Stimulated activated CD8-positive, alpha-beta memory T cell treated with anti-CD3 and anti-CD28 coated beads, Interleukin-4, amount 100 ng/mL, for 48 hours (primary cell): ENCODE measurements around the gene CAMKMT.
"Not testable (repeated sequence)": the region's sequence is repeated elsewhere in the genome, so short reads cannot be mapped to it uniquely, and the experiment has no call there.

Source experiments
- DNase-seq: peaks from one replicate; pipeline ENCODE4 v3.0.0-alpha.2; 2020

CAMKMT gene

GRCh38 chr2:44559108-44559507, 197.4 kb downstream of the CAMKMT start:
- no peak for DNase-seq

DNA sequence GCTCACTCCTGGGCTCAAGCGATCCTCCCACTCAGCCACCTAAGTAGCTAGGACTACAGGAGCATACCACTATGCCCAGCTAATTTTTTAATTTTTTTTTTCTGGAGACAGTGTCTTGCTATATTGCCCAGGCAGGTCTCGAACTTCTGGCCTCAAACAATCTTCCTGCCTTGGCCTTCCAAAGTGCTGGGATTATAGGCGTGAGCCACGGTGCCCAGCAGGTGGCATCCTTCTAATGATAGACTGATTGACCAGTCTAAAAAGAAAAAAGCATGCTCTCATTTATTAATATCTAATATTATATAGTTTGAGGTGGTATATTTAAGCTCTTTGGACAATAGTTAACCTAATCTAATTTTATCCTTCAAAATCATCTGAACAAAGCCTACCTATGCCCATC, 198.6 kb downstream of the CAMKMT start:
- DNase-seq: peak; percentile 36

DNA sequence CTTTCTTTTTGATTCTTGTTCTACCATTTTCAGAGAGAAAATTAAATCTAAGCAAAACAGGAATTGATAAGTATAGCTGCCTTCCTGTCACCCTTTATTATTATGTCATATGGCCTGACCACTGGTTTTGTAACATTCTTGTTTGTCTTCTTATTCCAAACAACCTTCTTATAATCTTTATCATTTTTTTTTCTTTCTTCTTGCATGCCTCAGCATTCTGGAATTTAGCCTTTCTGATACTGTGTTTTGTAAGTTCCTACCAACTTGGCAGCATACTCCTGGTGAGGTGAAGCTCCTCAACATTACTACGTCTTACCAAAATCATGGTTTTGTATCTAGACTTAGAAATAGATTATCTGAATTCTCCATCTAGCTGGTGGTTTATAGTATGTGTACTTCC, 199.2 kb downstream of the CAMKMT start:
- DNase-seq: no peak

DNA sequence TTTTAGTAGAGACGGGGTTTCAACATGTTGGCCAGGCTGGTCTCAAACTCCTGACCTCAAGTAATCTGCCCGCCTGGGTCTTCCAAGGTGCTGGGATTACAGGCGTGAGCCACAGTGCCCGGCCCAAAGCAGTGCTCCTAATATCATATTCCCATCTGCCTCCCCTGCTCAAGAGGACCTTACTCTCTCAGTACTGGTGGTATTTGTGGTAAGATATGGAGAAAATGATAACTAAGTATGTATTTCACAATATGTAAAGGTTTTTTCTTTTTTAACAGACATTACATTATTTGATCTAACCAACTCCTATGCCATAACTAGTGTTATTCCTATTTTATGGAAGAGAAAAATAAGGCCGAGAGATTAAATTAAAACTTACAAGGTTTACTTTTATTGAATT, 201.0 kb downstream of the CAMKMT start:
- no peak for DNase-seq

- no peak for DNase-seq
These were observed 203.0 kb downstream of the CAMKMT start for GRCh38 chr2:44564752-44565151.

DNA sequence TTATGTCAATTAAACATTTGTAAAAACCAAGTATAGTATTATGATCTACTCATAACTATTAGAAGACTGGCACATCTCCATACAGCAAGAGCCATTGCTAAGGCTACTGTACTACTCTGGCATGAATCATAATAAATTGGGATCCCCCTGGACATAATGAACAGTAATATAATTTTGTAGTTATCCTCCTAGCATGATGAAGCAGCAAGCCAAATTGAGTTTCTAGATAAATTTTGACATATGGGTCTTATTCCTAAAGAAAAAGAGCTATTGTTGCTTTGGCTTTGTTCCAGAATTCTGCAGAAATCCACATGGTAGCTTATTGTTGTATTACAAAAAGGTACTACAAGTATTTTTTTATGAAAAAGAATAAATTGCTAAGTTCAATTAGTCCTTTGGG, 204.3 kb downstream of the CAMKMT start:
- DNase-seq: no peak

DNA sequence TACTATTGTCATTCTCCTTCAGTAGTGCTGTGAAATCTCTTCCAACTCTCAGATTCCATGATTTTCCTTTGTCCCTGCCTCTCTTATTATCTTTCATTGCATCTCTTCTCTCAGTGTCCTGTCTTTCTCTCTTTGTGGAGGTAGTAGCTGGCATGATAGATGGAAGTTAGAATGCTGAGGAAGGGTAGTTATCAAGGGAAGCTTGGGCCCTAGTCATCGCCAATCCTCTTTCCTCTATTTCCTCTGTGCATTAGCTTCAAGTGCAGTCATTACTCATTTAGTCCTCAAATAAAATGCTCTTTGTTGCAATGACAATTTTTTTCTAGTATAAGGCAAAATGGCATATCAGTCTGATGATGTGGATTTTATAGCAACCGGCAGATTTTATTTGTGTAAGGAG, 207.7 kb downstream of the CAMKMT start:
- no peak for DNase-seq

GRCh38 chr2:44570271-44570670, 208.5 kb downstream of the CAMKMT start:
- no peak for DNase-seq

- no peak for DNase-seq
These were observed 209.0 kb downstream of the CAMKMT start for GRCh38 chr2:44570777-44571176.

DNA sequence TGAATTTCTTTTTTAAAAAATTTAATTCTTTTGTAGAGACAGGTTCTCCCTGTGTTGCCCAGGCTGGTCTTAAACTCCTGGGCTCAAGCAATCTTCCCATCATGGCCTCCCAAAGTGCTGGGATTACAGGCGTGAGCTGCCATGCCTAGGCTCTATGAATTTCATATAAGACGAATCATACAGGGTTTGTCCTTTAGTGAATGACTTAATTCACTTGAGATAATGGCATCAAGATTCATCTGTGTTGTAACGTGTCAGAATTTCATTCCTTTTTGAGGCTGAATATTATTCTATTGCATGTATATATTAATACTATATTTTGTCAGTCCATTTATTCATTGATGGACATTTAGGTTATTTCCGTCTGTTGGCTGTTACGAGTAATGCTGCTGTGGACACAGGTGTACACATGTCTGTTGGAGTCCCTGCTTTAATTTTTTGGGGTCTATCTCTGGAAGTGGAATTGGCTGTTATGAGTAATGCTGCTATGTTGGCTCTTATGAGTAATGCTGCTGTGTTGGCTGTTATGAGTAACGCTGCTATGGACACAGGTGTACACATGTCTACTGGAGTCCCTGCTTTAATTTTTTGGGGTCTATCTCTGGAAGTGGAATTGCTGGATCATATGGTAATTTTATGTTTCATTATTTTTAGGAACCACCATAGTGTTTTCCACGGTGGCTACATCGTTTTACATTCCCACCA, 210.6 kb downstream of the CAMKMT start:
- DNase-seq: no peak

GRCh38 chr2:44573996-44574395, 212.2 kb downstream of the CAMKMT start:
- DNase-seq: no peak

GRCh38 chr2:44578471-44579093, 216.8 kb downstream of the CAMKMT start:
- DNase-seq: no peak

GRCh38 chr2:44579115-44579836, 217.5 kb downstream of the CAMKMT start:
- no peak for DNase-seq

GRCh38 chr2:44579837-44580230, 218.1 kb downstream of the CAMKMT start:
- DNase-seq: no peak

DNA sequence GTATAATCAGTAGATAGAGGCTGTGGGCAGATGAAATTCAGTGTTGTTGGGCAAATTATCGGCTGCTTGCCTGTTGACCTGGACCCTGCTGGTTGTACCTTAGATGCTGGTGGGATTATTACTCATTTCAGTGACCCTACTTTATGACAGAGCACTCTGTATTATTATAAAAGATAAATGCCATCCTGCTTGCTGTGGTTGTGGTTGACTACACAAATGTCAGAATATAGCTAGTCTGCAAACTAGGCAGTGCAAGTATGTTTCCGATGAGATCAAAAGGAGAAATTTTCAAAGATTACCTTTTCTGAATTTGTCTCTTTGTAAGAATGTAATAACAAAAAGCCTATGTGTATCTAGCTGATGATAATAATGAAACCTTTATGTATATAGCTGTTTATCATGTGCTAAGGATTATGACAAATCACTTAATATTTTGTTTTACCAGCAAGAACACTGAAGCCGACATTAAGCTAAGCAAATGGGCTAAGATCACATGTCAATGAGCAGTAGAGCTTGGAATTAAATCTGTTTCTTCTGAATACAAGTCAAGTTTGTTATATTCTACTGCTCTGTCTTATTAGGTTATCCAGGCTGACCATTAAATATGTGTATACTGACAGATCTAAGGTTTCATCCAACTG, 219.2 kb downstream of the CAMKMT start:
- no peak for DNase-seq

GRCh38 chr2:44582363-44583008, 220.7 kb downstream of the CAMKMT start:
- no peak for DNase-seq

DNA sequence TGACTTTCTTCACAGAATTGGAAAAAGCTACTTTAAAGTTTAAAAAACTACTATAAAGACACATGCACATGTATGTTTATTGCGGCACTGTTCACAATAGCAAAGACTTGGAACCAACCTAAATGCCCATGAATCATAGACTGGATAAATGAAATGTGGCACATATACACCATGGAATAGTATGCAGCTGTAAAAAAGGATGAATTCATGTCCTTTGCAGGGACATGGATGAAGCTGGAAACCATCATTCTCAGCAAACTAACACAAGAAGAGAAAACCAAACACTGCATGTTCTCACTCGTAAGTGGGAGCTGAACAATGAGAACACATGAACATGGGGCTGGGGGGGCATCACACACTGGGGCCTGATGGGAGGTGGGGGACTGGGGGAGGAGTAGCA, 233.9 kb downstream of the CAMKMT start:
- DNase-seq: not testable (repeated sequence)

GRCh38 chr2:44596537-44597320, 235.0 kb downstream of the CAMKMT start:
- no peak for DNase-seq

DNA sequence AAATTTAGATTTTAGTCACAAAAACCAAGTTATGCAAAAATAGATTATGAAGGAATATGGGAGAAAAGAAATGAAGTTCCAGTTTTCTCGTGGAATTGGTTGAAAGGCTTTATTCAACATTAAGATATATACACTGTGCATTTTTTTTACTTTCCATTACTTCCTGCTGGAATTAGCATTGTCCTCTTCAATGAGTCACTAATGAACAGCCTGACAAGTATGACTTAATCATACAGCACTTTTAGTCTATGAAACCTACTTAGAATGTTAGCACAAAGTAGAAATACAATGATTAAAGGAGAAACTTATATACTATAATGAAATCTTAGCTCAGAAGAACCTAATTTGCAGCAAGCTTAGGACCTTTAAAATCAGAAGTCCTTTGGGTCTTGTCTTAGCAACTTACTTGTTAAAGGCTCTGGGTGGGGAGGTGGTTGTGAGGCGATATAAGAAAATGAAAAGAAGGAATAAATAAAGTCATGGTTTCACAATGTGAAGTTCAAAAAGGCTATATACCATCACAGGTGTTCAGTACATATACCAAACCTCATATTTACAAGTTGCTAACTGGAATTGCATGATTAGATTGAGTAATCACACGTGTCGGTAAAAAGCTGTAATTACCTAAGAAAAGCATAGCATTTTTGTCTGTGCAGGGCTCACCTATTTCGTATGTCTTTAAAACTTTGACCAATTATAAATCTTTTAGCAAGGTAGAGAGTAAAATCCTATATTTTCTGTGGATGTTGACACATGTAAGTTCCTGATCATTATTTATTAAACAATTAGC, 236.8 kb downstream of the CAMKMT start:
- DNase-seq: no peak

GRCh38 chr2:44599130-44599529, 237.4 kb downstream of the CAMKMT start:
- no peak for DNase-seq

DNA sequence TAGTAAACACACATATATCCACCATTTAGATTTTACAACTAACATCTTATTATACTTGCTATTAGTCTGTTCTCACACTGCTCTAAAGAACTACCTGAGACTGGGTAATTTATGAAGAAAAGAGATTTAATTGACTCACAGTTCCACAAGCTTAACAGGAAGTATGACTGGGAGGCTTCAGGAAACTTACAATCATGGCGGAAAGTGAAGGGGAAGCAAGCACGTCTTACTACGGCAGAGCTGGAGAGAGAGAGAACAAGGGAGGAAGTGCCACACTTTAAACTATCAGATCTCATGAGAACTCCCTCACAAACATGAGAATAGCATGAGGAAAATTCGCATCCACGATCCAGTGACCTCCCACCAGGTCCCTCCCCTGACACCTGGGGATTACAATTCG, 240.7 kb downstream of the CAMKMT start:
- DNase-seq: no peak

DNA sequence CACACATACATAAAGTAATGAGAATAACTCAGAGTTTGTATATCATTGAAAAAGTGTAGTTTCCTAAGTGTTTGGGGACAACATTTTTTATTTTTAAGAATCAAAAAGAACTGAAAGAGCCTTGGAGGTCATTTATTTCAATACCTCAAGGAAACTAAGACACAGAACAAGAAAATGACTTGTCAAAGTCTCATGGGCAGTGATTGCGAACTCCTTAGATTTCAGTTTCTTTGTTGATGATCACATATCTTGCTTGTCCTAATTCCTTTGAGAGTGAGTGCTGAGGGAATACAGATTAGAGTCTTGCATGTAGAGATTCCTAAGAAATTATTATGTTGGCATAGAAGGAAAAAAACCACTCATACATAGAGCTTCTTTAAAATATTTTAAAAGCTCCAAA, 243.8 kb downstream of the CAMKMT start:
- no peak for DNase-seq
